Hepatocyte (in vitro differentiated cells): ENCODE measurements around the gene PRR3. TPM values are rescaled to one million over a fixed set of nuclear protein-coding genes. Genes with fewer than 3 reads are reported as not detected.

Source experiments
- DNase-seq: peaks from one replicate; pipeline ENCODE4 v3.0.0-alpha.2; 2016; ENCODE audit warnings: low spot score
- H2AFZ ChIP-seq: fragments of 200-600 bp; sonication (generic); 2 replicates; pipeline ENCODE4 v1.6.0; 2016; ENCODE audit warnings: antibody characterized with exemption, mild to moderate bottlenecking
- H3K27ac ChIP-seq: fragments of 200-600 bp; sonication (generic); 2 replicates; pipeline ENCODE4 v1.5.1; 2016; ENCODE audit warnings: mild to moderate bottlenecking
- H3K27me3 ChIP-seq: fragments of 200-600 bp; sonication (generic); 2 replicates; pipeline ENCODE4 v1.6.1; 2016
- H3K36me3 ChIP-seq: fragments of 200-600 bp; sonication (generic); replicated peaks from 2 replicates; pipeline ENCODE4 v1.5.1; 2016; ENCODE audit warnings: low read depth; ENCODE audit not compliant: insufficient read depth
- H3K4me1 ChIP-seq: fragments of 200-600 bp; sonication (generic); 2 replicates; pipeline ENCODE4 v1.5.1; 2016; ENCODE audit warnings: mild to moderate bottlenecking, moderate library complexity; ENCODE audit not compliant: insufficient read depth
- H3K4me2 ChIP-seq: fragments of 200-600 bp; sonication (generic); 2 replicates; pipeline ENCODE4 v1.6.0; 2016
- H3K4me3 ChIP-seq: fragments of 200-600 bp; sonication (generic); 2 replicates; pipeline ENCODE4 v1.5.1; 2016; ENCODE audit warnings: mild to moderate bottlenecking
- H3K79me2 ChIP-seq: fragments of 200-600 bp; sonication (generic); 2 replicates; pipeline ENCODE4 v1.6.0; 2017; ENCODE audit warnings: mild to moderate bottlenecking
- H3K9me2 ChIP-seq: fragments of 200-600 bp; sonication (generic); replicated peaks from 2 replicates; pipeline ENCODE4 v1.6.0; 2017; ENCODE audit warnings: mild to moderate bottlenecking; ENCODE audit not compliant: insufficient read depth
- H3K9me3 ChIP-seq: fragments of 200-600 bp; sonication (generic); 2 replicates; pipeline ENCODE4 v1.5.1; 2016; ENCODE audit warnings: low read depth, mild to moderate bottlenecking
- H4K20me1 ChIP-seq: fragments of 200-600 bp; sonication (generic); 2 replicates; pipeline ENCODE4 v1.6.0; 2016; ENCODE audit warnings: mild to moderate bottlenecking; ENCODE audit not compliant: insufficient read depth, poor library complexity, severe bottlenecking
- CTCF ChIP-seq: fragments of 200-600 bp; sonication (generic); IDR thresholded peaks from 2 replicates; pipeline ENCODE4 v1.5.1; 2016; ENCODE audit warnings: antibody characterized with exemption, mild to moderate bottlenecking; ENCODE audit not compliant: poor library complexity
- EZH2 ChIP-seq: fragments of 200-600 bp; sonication (generic); IDR thresholded peaks from 2 replicates; pipeline ENCODE4 v1.6.1; 2016; ENCODE audit warnings: antibody characterized with exemption, mild to moderate bottlenecking, borderline replicate concordance
- EZH2phosphoT487 ChIP-seq: fragments of 200-600 bp; sonication (generic); IDR thresholded peaks from one replicate; pipeline ENCODE4 v1.6.1; 2018; ENCODE audit warnings: antibody characterized with exemption, mild to moderate bottlenecking, low read depth, moderate library complexity; ENCODE audit not compliant: unreplicated experiment, severe bottlenecking
- WGBS: methylation state at CpG from one replicate; pipeline ENCODE4 v1.1.6; 2016; ENCODE audit warnings: low lambda C conversion rate; ENCODE audit errors: missing lambda C conversion rate; 5-methylcytosine and 5-hydroxymethylcytosine counted together
- polyA plus RNA-seq: library from polyadenylated mRNA; unstranded; fragments of >200 nt; fragmentation: Nextera tagmentation; extraction: Ambion mirVana; gene quantifications from 2 replicates; pipeline ENCODE4 v1.2.1, GENCODE V29; 2016
- total RNA-seq: library from RNA; depleted of rRNA; stranded (reverse); fragments of >200 nt; gene quantifications from 2 replicates; pipeline ENCODE4 v1.2.3, GENCODE V29; 2014

PRR3 gene
- total RNA-seq: 10.1 and 10.8 TPM in 2 replicates
- 7.8 and 9.3 TPM in 2 replicates for polyA plus RNA-seq

DNA sequence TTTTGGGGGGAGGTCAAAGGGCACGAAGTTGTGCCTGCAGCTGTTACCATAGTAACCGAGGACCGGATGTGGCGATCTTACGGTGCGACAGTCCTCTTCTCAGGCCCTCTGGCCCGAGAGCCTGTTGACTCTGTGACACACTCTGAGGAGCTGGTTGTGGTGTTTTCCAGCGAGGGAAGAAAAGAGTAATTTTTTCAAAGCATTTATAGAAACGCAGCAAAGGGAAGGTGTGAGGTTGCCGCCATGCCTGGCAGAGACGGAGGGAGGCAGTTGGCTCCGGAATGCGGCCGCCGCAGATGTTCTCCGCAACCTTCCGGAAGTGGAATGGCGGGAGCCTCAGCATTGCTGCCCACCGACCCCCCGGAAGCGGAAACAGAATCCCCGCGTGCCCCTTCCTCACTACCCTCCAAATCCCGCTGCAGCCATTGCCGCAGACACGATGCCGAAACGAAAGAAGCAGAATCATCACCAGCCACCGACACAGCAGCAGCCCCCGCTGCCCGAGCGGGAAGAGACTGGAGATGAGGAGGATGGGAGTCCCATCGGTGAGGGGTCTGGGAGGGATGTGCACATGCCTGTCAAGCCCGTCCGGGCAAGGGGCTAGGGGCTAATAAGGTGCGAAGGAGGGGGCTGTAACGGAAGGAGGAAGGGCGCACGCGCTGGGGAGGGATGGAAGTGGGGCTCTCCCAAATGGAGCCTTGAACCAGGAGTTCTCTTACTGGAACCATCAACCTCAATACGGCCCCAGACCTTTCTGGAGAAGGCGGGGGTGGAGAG lies at the start of gene PRR3:
PRR3 (plus strand) TSS at position 390 of the 777 bp plus-strand sequence; CDS start at position 440, 50 bp downstream.
- no peaks in the 10 kb centered on the region for H3K27me3 ChIP-seq
- no peaks in the 10 kb centered on the region for H3K9me3 ChIP-seq
- no peak for TF ChIP-seq EZH2
- no peak for TF ChIP-seq EZH2phosphoT487
- no peak for TF ChIP-seq CTCF
- H2AFZ ChIP-seq: peak within 1 kb of the TSS; percentile 83
- DNase-seq: peak; percentile 92
- peak within 1 kb of the TSS; percentile 92 for H3K4me2 ChIP-seq
- no peaks in the 10 kb centered on the region for H3K9me2 ChIP-seq
- H3K79me2 ChIP-seq: peaks cover 49% of the 10 kb centered on the region
- peaks cover 15% of the 10 kb centered on the region for H4K20me1 ChIP-seq
- H3K27ac ChIP-seq: peak within 1 kb of the TSS; percentile 100
- H3K4me1 ChIP-seq: peaks cover 13% of the 10 kb centered on the region
- H3K36me3 ChIP-seq: no peaks in the 10 kb centered on the region
- 2% methylated on average over 41 of the region's 42 CpGs for WGBS
- H3K4me3 ChIP-seq: peak within 1 kb of the TSS; percentile 79

DNA sequence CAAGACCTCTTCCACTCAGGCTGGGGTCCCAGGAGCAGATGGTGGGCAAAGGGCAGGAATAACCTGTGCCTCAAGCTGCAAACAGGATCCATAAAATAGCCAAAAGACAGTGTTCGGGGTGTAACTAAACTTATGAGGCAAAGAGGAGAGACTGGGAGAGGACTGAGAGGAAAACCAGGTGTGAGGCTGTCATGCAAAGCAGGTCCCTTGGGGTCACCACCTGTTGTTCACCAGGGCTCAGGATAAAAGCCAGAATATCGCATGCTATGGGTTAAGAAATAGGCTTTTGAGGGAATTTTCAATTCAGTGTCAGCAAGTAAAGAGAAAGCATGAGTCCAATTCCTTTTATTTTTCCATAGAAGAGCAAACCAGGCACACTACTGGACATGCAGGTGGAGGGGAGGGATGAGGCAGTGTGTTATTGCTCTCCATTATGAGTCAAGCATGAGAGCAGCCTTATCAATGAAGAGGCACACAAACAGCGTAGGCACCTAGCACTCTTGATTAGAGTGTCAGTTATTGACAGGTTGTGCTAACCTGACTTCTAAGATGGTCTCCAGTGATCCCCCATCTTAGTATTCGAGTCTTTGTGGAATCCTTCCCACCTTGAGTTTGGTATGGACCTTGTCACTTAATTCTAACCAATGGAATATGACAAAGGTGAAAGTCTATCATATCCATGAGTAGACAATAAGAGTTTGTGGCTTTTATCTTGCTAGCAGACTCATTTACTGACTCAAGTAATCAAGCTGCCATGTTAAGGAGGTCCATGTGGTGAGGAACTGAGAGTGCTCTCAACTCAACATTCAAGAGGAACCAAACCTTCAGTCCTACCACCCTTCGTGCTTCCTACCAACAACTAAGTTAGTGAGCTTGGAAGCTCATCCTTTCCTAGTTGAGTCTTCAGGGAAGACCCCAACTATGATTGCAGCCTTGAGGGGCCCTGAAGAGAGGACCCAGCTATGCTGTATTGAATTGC lies 49.0 kb upstream of the PRR3 start:
- Histone ChIP-seq H4K20me1 (no peaks in the 10 kb centered on the region), H3K79me2 (no peaks in the 10 kb centered on the region), H3K9me3 (no peaks in the 10 kb centered on the region), H3K4me2 (no peak overlapping the region), H3K9me2 (no peaks in the 10 kb centered on the region), H3K4me3 (no peak overlapping the region), H3K27me3 (no peaks in the 10 kb centered on the region), H2AFZ (no peak overlapping the region), H3K4me1 (no peaks in the 10 kb centered on the region), H3K36me3 (no peaks in the 10 kb centered on the region), H3K27ac (no peak overlapping the region)
- WGBS: 74% methylated on average over 5 of the region's 5 CpGs
- no peak for DNase-seq
- TF ChIP-seq EZH2phosphoT487 (no peak), CTCF (no peak), EZH2 (no peak)

GRCh38 chr6:30508890-30509736 lies 48.0 kb upstream of the PRR3 start:
- H3K4me1 ChIP-seq: no peaks in the 10 kb centered on the region
- 60% methylated on average over 5 of the region's 5 CpGs for WGBS
- no peak overlapping the region for H3K27ac ChIP-seq
- H3K36me3 ChIP-seq: no peaks in the 10 kb centered on the region
- H3K27me3 ChIP-seq: no peaks in the 10 kb centered on the region
- H3K9me2 ChIP-seq: no peaks in the 10 kb centered on the region
- DNase-seq: no peak
- H3K9me3 ChIP-seq: no peaks in the 10 kb centered on the region
- H3K79me2 ChIP-seq: no peaks in the 10 kb centered on the region
- H3K4me3 ChIP-seq: no peak overlapping the region
- H4K20me1 ChIP-seq: no peaks in the 10 kb centered on the region
- no peak overlapping the region for H2AFZ ChIP-seq
- TF ChIP-seq EZH2phosphoT487: no peak
- no peak for TF ChIP-seq CTCF
- no peak for TF ChIP-seq EZH2
- no peak overlapping the region for H3K4me2 ChIP-seq
